ENCODE measurements around the gene CACNG3. TPM values are rescaled to one million over a fixed set of nuclear protein-coding genes. Genes with fewer than 3 reads are reported as not detected.

CACNG3 gene
- polyA plus RNA-seq, 1 donor from 2014 or later, result not detected

DNA sequence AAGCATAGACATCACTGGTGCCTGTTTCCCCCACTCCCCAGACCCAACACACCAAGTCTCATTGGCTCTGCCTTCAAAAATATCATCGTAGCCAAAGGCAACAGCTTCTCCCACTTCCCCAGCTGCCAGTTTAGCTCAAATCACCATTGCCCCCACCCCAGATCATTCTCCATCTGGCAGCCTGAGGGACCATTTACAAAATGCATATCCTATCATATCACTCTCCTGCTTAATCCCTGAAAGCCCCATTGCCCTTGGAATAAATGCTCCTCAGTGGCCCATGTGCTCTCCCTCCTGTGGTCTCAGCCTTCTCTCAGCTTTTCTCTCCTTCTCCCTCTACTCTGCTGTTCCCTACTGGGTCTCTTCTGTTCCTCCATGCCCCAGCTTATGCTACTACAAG lies 68.3 kb downstream of the CACNG3 start:
- no peaks in the 10 kb centered on the region for H3K79me2 ChIP-seq (replicated peaks; ENCODE audit: insufficient read depth, low read length)
- H4K20me1 ChIP-seq (ENCODE audit: insufficient read depth), result no peaks in the 10 kb centered on the region
- H3K9me2 ChIP-seq (ENCODE audit: insufficient read depth, low read length), result no peaks in the 10 kb centered on the region
- H3K4me2 ChIP-seq (ENCODE audit: low read length), result no peak overlapping the region
- H3F3A ChIP-seq (ENCODE audit: insufficient read depth, low read length, poor library complexity, severe bottlenecking), result no peaks in the 10 kb centered on the region
- no peaks in the 10 kb centered on the region for H3K9me3 ChIP-seq (ENCODE audit: low read length)
- no peak overlapping the region for H3K9ac ChIP-seq (ENCODE audit: low read length)
- H3K27ac ChIP-seq (ENCODE audit: low read length), result no peak overlapping the region
- H2AFZ ChIP-seq (ENCODE audit: low read depth, low read length), result no peak overlapping the region
- no peak overlapping the region for H3K4me3 ChIP-seq (ENCODE audit: low read length)
- H3K36me3 ChIP-seq (ENCODE audit: insufficient read depth, low read length), result no peaks in the 10 kb centered on the region
- no peak for TF ChIP-seq POLR2AphosphoS5 (IDR thresholded peaks at IDR 0.05)
- TF ChIP-seq MXI1 (conservative IDR thresholded peaks at IDR 0.05; ENCODE audit: poor library complexity, severe bottlenecking), result no peak
- TF ChIP-seq TAF1 (IDR thresholded peaks at IDR 0.05; ENCODE audit: low read depth), result no peak
- TF ChIP-seq RAD21 (conservative IDR thresholded peaks at IDR 0.05), result no peak
- TF ChIP-seq, protein P1, sequence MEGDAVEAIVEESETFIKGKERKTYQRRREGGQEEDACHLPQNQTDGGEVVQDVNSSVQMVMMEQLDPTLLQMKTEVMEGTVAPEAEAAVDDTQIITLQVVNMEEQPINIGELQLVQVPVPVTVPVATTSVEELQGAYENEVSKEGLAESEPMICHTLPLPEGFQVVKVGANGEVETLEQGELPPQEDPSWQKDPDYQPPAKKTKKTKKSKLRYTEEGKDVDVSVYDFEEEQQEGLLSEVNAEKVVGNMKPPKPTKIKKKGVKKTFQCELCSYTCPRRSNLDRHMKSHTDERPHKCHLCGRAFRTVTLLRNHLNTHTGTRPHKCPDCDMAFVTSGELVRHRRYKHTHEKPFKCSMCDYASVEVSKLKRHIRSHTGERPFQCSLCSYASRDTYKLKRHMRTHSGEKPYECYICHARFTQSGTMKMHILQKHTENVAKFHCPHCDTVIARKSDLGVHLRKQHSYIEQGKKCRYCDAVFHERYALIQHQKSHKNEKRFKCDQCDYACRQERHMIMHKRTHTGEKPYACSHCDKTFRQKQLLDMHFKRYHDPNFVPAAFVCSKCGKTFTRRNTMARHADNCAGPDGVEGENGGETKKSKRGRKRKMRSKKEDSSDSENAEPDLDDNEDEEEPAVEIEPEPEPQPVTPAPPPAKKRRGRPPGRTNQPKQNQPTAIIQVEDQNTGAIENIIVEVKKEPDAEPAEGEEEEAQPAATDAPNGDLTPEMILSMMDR (IDR thresholded peaks at IDR 0.05; ENCODE audit: poor library complexity, severe bottlenecking), result no peak
- TF ChIP-seq EP300 (conservative IDR thresholded peaks at IDR 0.05; ENCODE audit: poor library complexity, severe bottlenecking), result no peak
- no peak for TF ChIP-seq REST (IDR thresholded peaks at IDR 0.05; ENCODE audit: borderline replicate concordance)
- no peak for TF ChIP-seq EZH2 (IDR thresholded peaks at IDR 0.05; ENCODE audit: borderline replicate concordance, insufficient read depth, low read length, poor library complexity, severe bottlenecking)
- TF ChIP-seq SMC3 (conservative IDR thresholded peaks at IDR 0.05; ENCODE audit: poor library complexity), result no peak
- H3K27me3 ChIP-seq (ENCODE audit: insufficient read depth, low read depth, low read length), result no peaks in the 10 kb centered on the region

DNA sequence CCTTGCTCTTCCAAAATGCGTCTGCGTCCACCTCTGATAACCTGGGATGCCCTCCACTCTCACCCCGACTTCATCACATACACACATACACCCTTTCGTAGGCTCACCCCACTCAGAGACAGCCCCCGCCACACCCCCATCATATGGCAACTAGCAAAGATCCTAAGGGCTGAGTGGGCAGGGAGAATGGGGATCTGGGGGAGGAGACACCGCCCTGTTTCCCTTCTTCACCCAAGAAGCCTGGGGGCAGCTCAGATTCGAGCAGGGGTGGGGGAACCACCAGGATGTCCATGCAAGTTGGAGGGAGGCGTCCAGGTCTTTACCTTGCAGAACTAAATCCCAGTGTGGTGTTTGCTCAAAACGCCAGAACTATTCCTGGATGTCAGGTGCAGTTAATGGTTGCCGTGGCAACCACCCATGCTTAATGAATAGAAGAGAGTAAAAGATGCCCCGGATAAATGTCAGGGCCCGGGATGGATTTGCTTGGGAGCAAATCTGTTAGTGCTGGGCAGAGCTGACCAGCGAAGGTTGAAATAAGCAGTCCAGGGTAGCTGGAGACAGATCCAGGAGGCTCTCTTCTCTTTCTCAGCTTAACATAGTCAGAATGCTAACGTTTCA lies 72.8 kb downstream of the CACNG3 start:
- H3K36me3 ChIP-seq (ENCODE audit: insufficient read depth, low read length), result no peaks in the 10 kb centered on the region
- H3K27me3 ChIP-seq (ENCODE audit: insufficient read depth, low read depth, low read length), result no peaks in the 10 kb centered on the region
- TF ChIP-seq SMC3 (conservative IDR thresholded peaks at IDR 0.05; ENCODE audit: poor library complexity) (no peak), POLR2AphosphoS5 (IDR thresholded peaks at IDR 0.05) (no peak), MXI1 (conservative IDR thresholded peaks at IDR 0.05; ENCODE audit: poor library complexity, severe bottlenecking) (no peak), EP300 (conservative IDR thresholded peaks at IDR 0.05; ENCODE audit: poor library complexity, severe bottlenecking) (no peak), RAD21 (conservative IDR thresholded peaks at IDR 0.05) (no peak), TAF1 (IDR thresholded peaks at IDR 0.05; ENCODE audit: low read depth) (no peak), REST (IDR thresholded peaks at IDR 0.05; ENCODE audit: borderline replicate concordance) (no peak), EZH2 (IDR thresholded peaks at IDR 0.05; ENCODE audit: borderline replicate concordance, insufficient read depth, low read length, poor library complexity, severe bottlenecking) (no peak)
- TF ChIP-seq, protein P1 (IDR thresholded peaks at IDR 0.05; ENCODE audit: poor library complexity, severe bottlenecking), result no peak
- H2AFZ ChIP-seq (ENCODE audit: low read depth, low read length), result no peak overlapping the region
- H3K9ac ChIP-seq (ENCODE audit: low read length), result peak overlapping the region; percentile 20
- H4K20me1 ChIP-seq (ENCODE audit: insufficient read depth), result no peaks in the 10 kb centered on the region
- H3K9me3 ChIP-seq (ENCODE audit: low read length), result no peaks in the 10 kb centered on the region
- no peaks in the 10 kb centered on the region for H3F3A ChIP-seq (ENCODE audit: insufficient read depth, low read length, poor library complexity, severe bottlenecking)
- H3K4me3 ChIP-seq (ENCODE audit: low read length), result peak overlapping the region; percentile 54
- no peaks in the 10 kb centered on the region for H3K79me2 ChIP-seq (replicated peaks; ENCODE audit: insufficient read depth, low read length)
- peak overlapping the region; percentile 35 for H3K27ac ChIP-seq (ENCODE audit: low read length)
- H3K4me2 ChIP-seq (ENCODE audit: low read length), result peak overlapping the region; percentile 72
- no peaks in the 10 kb centered on the region for H3K9me2 ChIP-seq (ENCODE audit: insufficient read depth, low read length)

Measured in neural cell (in vitro differentiated cells).